H1 (cell line): ENCODE measurements around the gene ASB7. TPM values are rescaled to one million over a fixed set of nuclear protein-coding genes. Genes with fewer than 3 reads are reported as not detected.

Source experiments
- CTCF ChIA-PET: fragments of 300-600 bp; sonication (Branson Sonifier 250); formaldehyde crosslinking; loops from one replicate; lab custom pipeline; 2021; ENCODE audit not compliant: partially characterized antibody; lab: Charles Lee
- POLR2A ChIA-PET: fragments of 300-600 bp; sonication (Branson Sonifier 250); formaldehyde crosslinking; loops from one replicate; lab custom pipeline; 2021; ENCODE audit warnings: inconsistent platforms; ENCODE audit not compliant: partially characterized antibody; lab: Charles Lee
- DNase-seq, 2 experiments: peaks; one replicate each; pipeline versions ENCODE4 v3.0.0 to v3.0.0-alpha.2; 2010 to 2022; ENCODE audit warnings: low spot score in 2 of 2, low read depth in 1 of 2, mixed read lengths in 1 of 2
- FAIRE-seq: peaks from 2 replicates; lab custom pipeline; 2011; peaks lifted over from hg19 to GRCh38; lab: Jason Lieb, UNC
- H2AFZ ChIP-seq: 2 replicates; pipeline ENCODE4 v1.8.1; 2012; ENCODE audit warnings: low read length, inconsistent platforms
- H2AK5ac ChIP-seq: 2 replicates; pipeline ENCODE4 v1.6.1; 2013; ENCODE audit warnings: low read depth, low read length
- H2BK120ac ChIP-seq: replicated peaks from 2 replicates; pipeline ENCODE3; 2013; ENCODE audit warnings: low read depth, low read length, inconsistent platforms
- H2BK12ac ChIP-seq: 2 replicates; pipeline ENCODE4 v1.6.1; 2013; ENCODE audit warnings: low read depth, low read length
- H2BK15ac ChIP-seq: 2 replicates; pipeline ENCODE4 v1.6.1; 2013; ENCODE audit warnings: low read length
- H2BK20ac ChIP-seq: 2 replicates; pipeline ENCODE4 v1.6.1; 2013; ENCODE audit warnings: low read length
- H2BK5ac ChIP-seq: 2 replicates; pipeline ENCODE4 v1.6.1; 2013; ENCODE audit warnings: low read depth, low read length
- H3K14ac ChIP-seq: 2 replicates; pipeline ENCODE4 v1.6.1; 2013; ENCODE audit warnings: inconsistent platforms; ENCODE audit not compliant: insufficient read length
- H3K18ac ChIP-seq: 2 replicates; pipeline ENCODE4 v1.6.1; 2013; ENCODE audit warnings: low read length; ENCODE audit errors: extremely low read depth
- H3K23ac ChIP-seq: 2 replicates; pipeline ENCODE4 v1.6.1; 2013; ENCODE audit warnings: inconsistent platforms; ENCODE audit not compliant: insufficient read length
- H3K23me2 ChIP-seq: 2 replicates; pipeline ENCODE4 v1.6.1; 2013; ENCODE audit warnings: low read depth, low read length
- H3K27ac ChIP-seq: 2 replicates; pipeline ENCODE4 v1.6.1; 2011; ENCODE audit warnings: low read depth, low read length, inconsistent platforms
- H3K27me3 ChIP-seq, 4 experiments: replicated peaks in 1 of 4; 1 replicate in 1 of 4; 2 replicates in 3 of 4; pipeline versions ENCODE4 v1.6.1 to v1.8.1; 2011 to 2013; ENCODE audit warnings: low read length in 3 of 4, mild to moderate bottlenecking in 3 of 4, inconsistent platforms in 2 of 4, mixed read lengths in 2 of 4, moderate library complexity in 1 of 4; ENCODE audit not compliant: control insufficient read depth in 3 of 4, insufficient read depth in 3 of 4; ENCODE audit errors: extremely low read depth in 1 of 4
- H3K36me3 ChIP-seq, 4 experiments: 2 replicates each; pipeline versions ENCODE4 v1.6.1 to v1.8.1; 2011 to 2013; ENCODE audit warnings: mild to moderate bottlenecking in 4 of 4, low read length in 3 of 4, moderate library complexity in 2 of 4, control low read depth in 1 of 4, inconsistent platforms in 1 of 4; ENCODE audit not compliant: insufficient read depth in 4 of 4, control insufficient read depth in 2 of 4
- H3K4ac ChIP-seq: replicated peaks from 2 replicates; pipeline ENCODE3; 2013; ENCODE audit warnings: low read length, low read depth, mixed read lengths, inconsistent platforms; ENCODE audit not compliant: insufficient read length
- H3K4me1 ChIP-seq, 4 experiments: replicated peaks in 1 of 4; 1 replicate in 1 of 4; 2 replicates in 3 of 4; pipeline versions ENCODE4 v1.6.1 to v1.8.1; 2011 to 2013; ENCODE audit warnings: low read length in 3 of 4, inconsistent platforms in 2 of 4, mixed read lengths in 1 of 4; ENCODE audit not compliant: insufficient read depth in 4 of 4, control insufficient read depth in 3 of 4
- H3K4me2 ChIP-seq, 2 experiments: 2 replicates each; pipeline versions ENCODE4 v1.6.1 to v1.8.1; 2011 to 2013; ENCODE audit warnings: low read depth in 2 of 2, low read length in 2 of 2, control low read depth in 1 of 2, inconsistent platforms in 1 of 2, mild to moderate bottlenecking in 1 of 2; ENCODE audit not compliant: insufficient read depth in 1 of 2
- H3K4me3 ChIP-seq, 4 experiments: fragments of 200-600, 300-600 bp in 1 of 4; sonication (generic), shearing (Covaris generic), sonication (Bioruptor Twin) in 1 of 4; 2 replicates each; pipeline versions ENCODE4 v1.5.1 to v1.8.1; 2011 to 2016; ENCODE audit warnings: low read length in 4 of 4, low read depth in 3 of 4, control low read depth in 2 of 4, inconsistent platforms in 2 of 4, mild to moderate bottlenecking in 2 of 4, mixed read lengths in 1 of 4, moderate library complexity in 1 of 4; ENCODE audit not compliant: insufficient read depth in 2 of 4; ENCODE audit errors: extremely low read depth in 1 of 4
- H3K56ac ChIP-seq: replicated peaks from 2 replicates; pipeline ENCODE3; 2013; ENCODE audit warnings: low read depth, mild to moderate bottlenecking, mixed read lengths, low read length, inconsistent platforms; ENCODE audit not compliant: insufficient read length
- H3K79me1 ChIP-seq: 2 replicates; pipeline ENCODE4 v1.6.1; 2013; ENCODE audit warnings: low read depth, low read length, control low read depth
- H3K79me2 ChIP-seq, 2 experiments: 2 replicates each; pipeline versions ENCODE4 v1.6.1 to v1.8.1; 2012 to 2013; ENCODE audit warnings: low read length in 2 of 2, mild to moderate bottlenecking in 2 of 2, inconsistent platforms in 1 of 2; ENCODE audit not compliant: insufficient read depth in 2 of 2, control insufficient read depth in 1 of 2
- H3K9ac ChIP-seq, 4 experiments: replicated peaks in 1 of 4; 1 replicate in 1 of 4; 2 replicates in 3 of 4; pipeline versions ENCODE4 v1.6.1 to v1.8.1; 2011 to 2013; ENCODE audit warnings: low read depth in 3 of 4, low read length in 3 of 4, control low read depth in 2 of 4, mild to moderate bottlenecking in 2 of 4, moderate library complexity in 2 of 4, inconsistent platforms in 1 of 4; ENCODE audit errors: extremely low read depth in 1 of 4
- H3K9me3 ChIP-seq, 2 experiments: 2 replicates each; pipeline versions ENCODE4 v1.6.1 to v1.8.1; 2012 to 2013; ENCODE audit warnings: mild to moderate bottlenecking in 2 of 2, moderate library complexity in 2 of 2, control low read depth in 1 of 2, inconsistent platforms in 1 of 2, low read depth in 1 of 2, low read length in 1 of 2, mixed read lengths in 1 of 2; ENCODE audit not compliant: insufficient read depth in 2 of 2
- H4K20me1 ChIP-seq, 2 experiments: replicated peaks in 1 of 2; 2 replicates each; pipeline versions ENCODE3 to v1.8.1; 2011 to 2013; ENCODE audit warnings: inconsistent platforms in 2 of 2, low read length in 2 of 2, mild to moderate bottlenecking in 1 of 2; ENCODE audit not compliant: insufficient read depth in 2 of 2, control insufficient read depth in 1 of 2
- H4K5ac ChIP-seq: 2 replicates; pipeline ENCODE4 v1.6.1; 2013; ENCODE audit warnings: low read length, low read depth, mixed read lengths, inconsistent platforms; ENCODE audit not compliant: insufficient read length
- H4K8ac ChIP-seq: 2 replicates; pipeline ENCODE4 v1.8.0; 2013; ENCODE audit warnings: mild to moderate bottlenecking, moderate library complexity, low read length, inconsistent platforms; ENCODE audit not compliant: insufficient read depth; ENCODE audit errors: extremely low read depth
- H4K91ac ChIP-seq: replicated peaks from 2 replicates; pipeline ENCODE3; 2013; ENCODE audit warnings: low read length, mixed read lengths, inconsistent platforms; ENCODE audit not compliant: insufficient read length
- ATF2 ChIP-seq: IDR thresholded peaks from 2 replicates; pipeline ENCODE4 v1.6.1; 2012; ENCODE audit warnings: low read length, inconsistent platforms
- E2F6 ChIP-seq: IDR thresholded peaks from 2 replicates; pipeline ENCODE4 v1.6.1; 2012; ENCODE audit warnings: inconsistent platforms
- EP300 ChIP-seq, 2 experiments: IDR thresholded peaks; 1 replicate in 1 of 2; 2 replicates in 1 of 2; pipeline ENCODE4 v1.6.1; 2011 to 2012; ENCODE audit warnings: low read depth in 2 of 2, low read length in 2 of 2, mild to moderate bottlenecking in 2 of 2, borderline replicate concordance in 1 of 2, inconsistent platforms in 1 of 2, moderate library complexity in 1 of 2
- GABPA ChIP-seq: IDR thresholded peaks from 2 replicates; pipeline ENCODE4 v1.6.1; 2011; ENCODE audit warnings: mild to moderate bottlenecking, low read length, moderate library complexity, borderline replicate concordance; ENCODE audit not compliant: insufficient read depth
- MAX ChIP-seq: IDR thresholded peaks from 2 replicates; pipeline ENCODE4 v1.6.1; 2012; ENCODE audit warnings: inconsistent platforms
- PHF8 ChIP-seq: fragments of 200-600 bp; sonication (generic); conservative IDR thresholded peaks from 2 replicates; pipeline ENCODE4 v1.7.1; 2012; ENCODE audit warnings: low read depth, mild to moderate bottlenecking, inconsistent platforms, low read length, moderate library complexity
- SIN3A ChIP-seq, 2 experiments: IDR thresholded peaks in 1 of 2; conservative IDR thresholded peaks in 1 of 2; 2 replicates each; pipeline ENCODE4 v1.6.1; 2011 to 2012; ENCODE audit warnings: low read length in 2 of 2, improper control_type of control experiment in 1 of 2, low read depth in 1 of 2, mild to moderate bottlenecking in 1 of 2
- SP4 ChIP-seq: IDR thresholded peaks from 2 replicates; pipeline ENCODE4 v1.6.1; 2012; ENCODE audit warnings: low read length, inconsistent platforms
- TCF12 ChIP-seq: IDR thresholded peaks from 2 replicates; pipeline ENCODE4 v1.6.1; 2011; ENCODE audit warnings: low read depth, mild to moderate bottlenecking, low read length
- TEAD4 ChIP-seq: IDR thresholded peaks from 2 replicates; pipeline ENCODE4 v1.6.1; 2012; ENCODE audit warnings: low read depth, low read length, inconsistent platforms, mixed read lengths
- WGBS, 2 experiments: shearing (Covaris generic) in 1 of 2; methylation state at CpG; one replicate each; pipeline versions ENCODE4 v1.1.6 to v1.1.7; 2013 to 2015; ENCODE audit warnings: low lambda C conversion rate in 2 of 2, mixed read lengths in 2 of 2, inconsistent platforms in 1 of 2, low coverage in 1 of 2, missing lambda C conversion rate in 1 of 2; ENCODE audit not compliant: insufficient replicate concordance in 2 of 2, insufficient coverage in 1 of 2, insufficient read length in 1 of 2; ENCODE audit errors: extremely low coverage in 1 of 2, missing lambda C conversion rate in 1 of 2; 5-methylcytosine and 5-hydroxymethylcytosine counted together
- polyA plus RNA-seq, 7 experiments: library from polyadenylated mRNA; depleted of rRNA in 3 of 7; stranded (reverse) in 5 of 7; unstranded in 2 of 7; fragments of >200 nt in 5 of 7; fragments of 200-250 nt in 2 of 7; gene quantifications; 1 replicate in 5 of 7; 2 replicates in 1 of 7; 4 replicates in 1 of 7; pipeline versions ENCODE4 v1.2.1 to v1.2.3, GENCODE V29; 2011 to 2013; ENCODE audit warnings: missing spikeins in 2 of 7, mixed read lengths in 2 of 7
- total RNA-seq: library from RNA; stranded (reverse); fragmentation: NEBNext Ultra II Directional; extraction: Animal tissue kit (Norgen Biotek cat#: 25700); gene quantifications from 2 replicates; pipeline ENCODE4 v1.2.1, GENCODE V29; 2021

The ASB7 gene
- total and polyA plus RNA-seq, 2 of the 8 experiments (the other 6 are each of a cell fraction or from before 2014, with no cell fraction given): 5.2 to 12.8 TPM

GRCh38 chr15:100671124-100671680, 68.8 kb downstream of the ASB7 start:
- Histone ChIP-seq H2AK5ac (no peak overlapping the region), H3K23ac (no peak overlapping the region), H3K56ac (no peak overlapping the region), H2AFZ (no peak overlapping the region), H3K27ac (no peak overlapping the region), H3K9me3 (no peaks in the 10 kb centered on the region), H3K4me2 (no peak overlapping the region), H3K27me3 (no peaks in the 10 kb centered on the region), H3K4me3 (no peak overlapping the region), H2BK120ac (no peak overlapping the region), H3K23me2 (no peaks in the 10 kb centered on the region), H4K8ac (no peak overlapping the region), H2BK20ac (no peak overlapping the region), H4K91ac (no peak overlapping the region), H3K18ac (no peak overlapping the region), H3K9ac (no peak overlapping the region), H2BK15ac (no peak overlapping the region), H2BK12ac (no peak overlapping the region), H2BK5ac (no peak overlapping the region), H3K36me3 (no peaks in the 10 kb centered on the region), H4K20me1 (no peaks in the 10 kb centered on the region), H3K79me1 (no peaks in the 10 kb centered on the region; the same call in 1 of the 2 replicates), H3K79me2 (no peaks in the 10 kb centered on the region), H4K5ac (no peak overlapping the region), H3K4ac (no peak overlapping the region), H3K14ac (no peak overlapping the region), H3K4me1 (no peaks in the 10 kb centered on the region)
- DNase-seq (no peak), FAIRE-seq (no peak)
- ChIA-PET CTCF (interaction anchor here (0.9 to 3.7 kb wide), 29 partner anchors 8 to 336 kb away, joined by 3 to 79 read pairs (median 4); no protein-coding TSS in a partner anchor), POLR2A (no interaction called here)
- 88% methylated on average over 15 of the region's 15 CpGs; no CpG with 5 or more reads in 1 of the 2 experiments for WGBS, 2 experiments
- no peak for TF ChIP-seq TCF12
- TF ChIP-seq EP300 (IDR thresholded peaks at IDR 0.05; ENCODE audit: borderline replicate concordance in 1 of 2, low read depth in 2 of 2, low read length in 2 of 2): no peak
- no peak for TF ChIP-seq SP4
- TF ChIP-seq GABPA: no peak
- no peak for TF ChIP-seq E2F6
- TF ChIP-seq ATF2: no peak
- TF ChIP-seq SIN3A (conservative IDR thresholded peaks at IDR 0.05 in 1 of 2, IDR thresholded peaks at IDR 0.05 in 1 of 2; ENCODE audit: low read depth in 1 of 2, low read length in 2 of 2): no peak
- no peak for TF ChIP-seq TEAD4
- no peak for TF ChIP-seq PHF8
- TF ChIP-seq MAX: no peak
